Neural cell (in vitro differentiated cells): ENCODE results near the gene FHOD3.

Experiments
- EP300 ChIP-seq: fragments of 450-650 bp; conservative IDR thresholded peaks from 2 replicates; pipeline ENCODE4 v1.6.1; 2014; ENCODE audit warnings: antibody characterized with exemption, mild to moderate bottlenecking, moderate library complexity; ENCODE audit not compliant: poor library complexity, severe bottlenecking
- EZH2 ChIP-seq: fragments of 200-600, 300-800 bp; shearing (Covaris generic), sonication (generic); IDR thresholded peaks from 2 replicates; pipeline ENCODE4 v1.6.1; 2014; ENCODE audit warnings: antibody characterized with exemption, low read length, borderline replicate concordance, mild to moderate bottlenecking; ENCODE audit not compliant: insufficient read depth, poor library complexity, severe bottlenecking
- MXI1 ChIP-seq: fragments of 450-650 bp; conservative IDR thresholded peaks from 2 replicates; pipeline ENCODE4 v1.6.1; 2014; ENCODE audit warnings: antibody characterized with exemption, mild to moderate bottlenecking; ENCODE audit not compliant: poor library complexity, severe bottlenecking
- POLR2AphosphoS5 ChIP-seq: IDR thresholded peaks from 2 replicates; pipeline ENCODE4 v1.6.1; 2012
- SMC3 ChIP-seq: fragments of 450-650 bp; conservative IDR thresholded peaks from 2 replicates; pipeline ENCODE4 v1.6.1; 2014; ENCODE audit warnings: antibody characterized with exemption, mild to moderate bottlenecking, moderate library complexity; ENCODE audit not compliant: poor library complexity
- TF ChIP-seq, protein P1 (sequence below): fragments of 450-650 bp; IDR thresholded peaks from 2 replicates; pipeline ENCODE4 v1.5.1; 2014; ENCODE audit warnings: antibody characterized with exemption, mild to moderate bottlenecking, moderate library complexity; ENCODE audit not compliant: poor library complexity, severe bottlenecking
- TF ChIP-seq, protein P2 (sequence below): IDR thresholded peaks from 2 replicates; pipeline ENCODE4 v1.6.1; 2012; ENCODE audit warnings: borderline replicate concordance

DNA sequence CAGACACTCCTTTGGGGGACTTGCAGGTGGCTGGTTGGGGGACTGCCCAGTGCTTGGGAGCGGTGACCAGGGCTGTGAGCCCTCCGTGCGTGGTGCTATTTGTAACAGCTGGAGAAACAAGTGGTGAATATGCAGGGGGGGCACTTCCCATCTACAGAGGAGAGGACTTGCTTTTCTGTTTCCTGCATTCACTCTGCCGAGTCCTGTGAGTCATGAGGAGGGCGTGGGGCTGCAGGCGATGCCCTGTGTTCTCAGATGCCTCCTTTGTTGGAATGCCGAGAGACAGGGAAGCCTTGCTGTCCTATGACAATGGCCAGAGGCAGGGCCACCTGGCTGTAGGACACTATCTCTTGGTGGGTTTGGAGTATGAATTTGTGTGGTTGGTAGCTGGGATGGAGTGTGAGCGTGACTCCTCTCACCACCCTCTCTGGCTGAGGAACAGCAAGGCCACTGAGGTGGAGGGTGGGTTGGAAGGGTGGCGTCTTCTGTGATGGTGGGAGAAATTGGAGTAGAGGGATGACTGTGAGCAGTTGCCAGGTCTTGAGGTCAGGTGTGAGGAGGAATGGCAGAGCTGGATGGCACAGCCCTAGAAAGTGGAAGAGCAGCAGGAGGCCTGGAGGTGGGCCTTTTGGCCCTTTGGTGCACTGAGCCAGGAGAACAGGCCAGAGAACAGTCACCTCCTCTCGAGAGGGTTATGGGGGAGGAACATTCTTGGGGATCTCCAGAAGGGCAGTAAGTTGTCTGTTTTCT is 24.3 kb downstream of the FHOD3 start:
- TF ChIP-seq, protein P1, sequence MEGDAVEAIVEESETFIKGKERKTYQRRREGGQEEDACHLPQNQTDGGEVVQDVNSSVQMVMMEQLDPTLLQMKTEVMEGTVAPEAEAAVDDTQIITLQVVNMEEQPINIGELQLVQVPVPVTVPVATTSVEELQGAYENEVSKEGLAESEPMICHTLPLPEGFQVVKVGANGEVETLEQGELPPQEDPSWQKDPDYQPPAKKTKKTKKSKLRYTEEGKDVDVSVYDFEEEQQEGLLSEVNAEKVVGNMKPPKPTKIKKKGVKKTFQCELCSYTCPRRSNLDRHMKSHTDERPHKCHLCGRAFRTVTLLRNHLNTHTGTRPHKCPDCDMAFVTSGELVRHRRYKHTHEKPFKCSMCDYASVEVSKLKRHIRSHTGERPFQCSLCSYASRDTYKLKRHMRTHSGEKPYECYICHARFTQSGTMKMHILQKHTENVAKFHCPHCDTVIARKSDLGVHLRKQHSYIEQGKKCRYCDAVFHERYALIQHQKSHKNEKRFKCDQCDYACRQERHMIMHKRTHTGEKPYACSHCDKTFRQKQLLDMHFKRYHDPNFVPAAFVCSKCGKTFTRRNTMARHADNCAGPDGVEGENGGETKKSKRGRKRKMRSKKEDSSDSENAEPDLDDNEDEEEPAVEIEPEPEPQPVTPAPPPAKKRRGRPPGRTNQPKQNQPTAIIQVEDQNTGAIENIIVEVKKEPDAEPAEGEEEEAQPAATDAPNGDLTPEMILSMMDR, result no peak
- TF ChIP-seq, protein P2, sequence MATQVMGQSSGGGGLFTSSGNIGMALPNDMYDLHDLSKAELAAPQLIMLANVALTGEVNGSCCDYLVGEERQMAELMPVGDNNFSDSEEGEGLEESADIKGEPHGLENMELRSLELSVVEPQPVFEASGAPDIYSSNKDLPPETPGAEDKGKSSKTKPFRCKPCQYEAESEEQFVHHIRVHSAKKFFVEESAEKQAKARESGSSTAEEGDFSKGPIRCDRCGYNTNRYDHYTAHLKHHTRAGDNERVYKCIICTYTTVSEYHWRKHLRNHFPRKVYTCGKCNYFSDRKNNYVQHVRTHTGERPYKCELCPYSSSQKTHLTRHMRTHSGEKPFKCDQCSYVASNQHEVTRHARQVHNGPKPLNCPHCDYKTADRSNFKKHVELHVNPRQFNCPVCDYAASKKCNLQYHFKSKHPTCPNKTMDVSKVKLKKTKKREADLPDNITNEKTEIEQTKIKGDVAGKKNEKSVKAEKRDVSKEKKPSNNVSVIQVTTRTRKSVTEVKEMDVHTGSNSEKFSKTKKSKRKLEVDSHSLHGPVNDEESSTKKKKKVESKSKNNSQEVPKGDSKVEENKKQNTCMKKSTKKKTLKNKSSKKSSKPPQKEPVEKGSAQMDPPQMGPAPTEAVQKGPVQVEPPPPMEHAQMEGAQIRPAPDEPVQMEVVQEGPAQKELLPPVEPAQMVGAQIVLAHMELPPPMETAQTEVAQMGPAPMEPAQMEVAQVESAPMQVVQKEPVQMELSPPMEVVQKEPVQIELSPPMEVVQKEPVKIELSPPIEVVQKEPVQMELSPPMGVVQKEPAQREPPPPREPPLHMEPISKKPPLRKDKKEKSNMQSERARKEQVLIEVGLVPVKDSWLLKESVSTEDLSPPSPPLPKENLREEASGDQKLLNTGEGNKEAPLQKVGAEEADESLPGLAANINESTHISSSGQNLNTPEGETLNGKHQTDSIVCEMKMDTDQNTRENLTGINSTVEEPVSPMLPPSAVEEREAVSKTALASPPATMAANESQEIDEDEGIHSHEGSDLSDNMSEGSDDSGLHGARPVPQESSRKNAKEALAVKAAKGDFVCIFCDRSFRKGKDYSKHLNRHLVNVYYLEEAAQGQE, result no peak
- TF ChIP-seq EZH2, result no peak
- TF ChIP-seq POLR2AphosphoS5, result no peak
- no peak for TF ChIP-seq SMC3
- no peak for TF ChIP-seq EP300
- TF ChIP-seq MXI1, result no peak
